ENCODE measurements around the gene RPL36.

GRCh38 chr19:5655412-5655811 lies 34.7 kb upstream of the RPL36 start:
- TF ChIP-seq CTCF (conservative IDR thresholded peaks at IDR 0.05): no peak
- no peak for TF ChIP-seq EZH2 (IDR thresholded peaks at IDR 0.05; ENCODE audit: low read depth)
